HG03064 (cell line): ENCODE results near the gene ENDOU.
A peak's percentile ranks its signal among the peaks of the same experiment; 100 is the strongest.

ENCODE experiments used
- ATAC-seq: cut with Tn5 transposase; IDR thresholded peaks from one replicate; pipeline ENCODE4 v1.9.1; 2021; ENCODE audit warnings: low read depth; ENCODE audit not compliant: unreplicated experiment

The ENDOU gene

DNA sequence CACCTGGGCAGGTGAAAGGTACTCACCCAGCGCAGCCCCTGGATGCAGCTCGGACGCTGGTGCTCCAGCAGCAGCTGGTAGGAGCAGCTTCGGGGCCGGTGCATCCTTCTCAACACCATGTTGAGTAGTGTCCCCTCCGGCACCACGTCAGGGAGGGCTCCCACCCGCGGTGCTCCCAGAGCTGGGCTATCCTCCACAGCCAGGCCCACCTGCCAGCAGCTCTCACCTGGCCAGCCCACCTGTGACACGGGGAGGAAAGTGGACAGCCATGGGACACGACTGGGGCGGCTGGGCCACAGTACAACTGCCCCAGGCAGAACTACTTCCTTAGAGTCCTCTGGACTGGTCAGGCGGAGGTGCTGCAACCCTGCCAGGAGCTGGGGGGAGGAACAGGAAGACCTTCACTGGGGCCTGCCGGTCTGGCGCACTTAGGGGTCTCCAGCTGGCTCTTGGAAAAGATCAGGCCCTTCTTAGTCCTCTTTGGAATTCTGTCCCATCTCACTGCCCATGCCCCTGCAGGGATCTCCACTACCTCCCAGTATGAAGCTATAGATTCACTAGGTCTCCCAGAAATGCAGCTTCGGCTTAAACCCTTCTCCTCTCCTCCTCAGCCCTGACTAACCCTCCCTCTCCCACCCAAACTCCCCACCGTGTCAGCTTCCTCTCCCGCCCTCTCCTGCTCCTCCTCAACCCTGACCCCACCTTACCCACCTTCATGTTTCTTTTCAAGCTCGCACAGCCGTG is 32.7 kb upstream of the ENDOU start:
- ATAC-seq: no peak

GRCh38 chr12:47757364-47757839 is 32.1 kb upstream of the ENDOU start:
- ATAC-seq: no peak

- ATAC-seq: peak; percentile 63
Measured at GRCh38 chr12:47755655-47756562, 30.6 kb upstream of the ENDOU start.

GRCh38 chr12:47754881-47755280 is 29.6 kb upstream of the ENDOU start:
- peak; percentile 28 for ATAC-seq

- ATAC-seq: no peak
Measured at GRCh38 chr12:47754126-47754525, 28.8 kb upstream of the ENDOU start.

GRCh38 chr12:47753021-47754001 is 28.0 kb upstream of the ENDOU start:
- no peak for ATAC-seq

- no peak for ATAC-seq
Measured at GRCh38 chr12:47752552-47752951, 27.3 kb upstream of the ENDOU start.

GRCh38 chr12:47752121-47752520 is 26.8 kb upstream of the ENDOU start:
- no peak for ATAC-seq

DNA sequence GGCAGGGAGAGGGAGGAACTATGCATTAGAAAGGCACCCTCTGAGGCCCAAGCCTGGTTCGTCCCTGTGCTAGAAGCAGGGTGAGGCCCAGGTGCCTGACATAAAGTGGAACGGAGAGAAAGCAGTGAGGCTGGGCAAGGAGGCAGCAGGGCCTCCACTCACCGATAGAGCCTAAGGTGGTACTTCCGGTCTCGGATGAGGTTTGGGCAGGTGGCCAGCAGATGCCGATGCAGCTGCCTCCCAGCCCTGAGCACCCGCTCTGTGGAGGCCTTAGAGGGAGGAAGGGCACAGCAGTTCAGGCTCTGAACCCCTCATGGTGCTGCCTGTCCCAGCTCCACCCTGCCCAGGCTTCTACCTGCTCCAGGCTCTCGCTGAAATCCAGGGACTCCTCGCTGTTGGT is 26.3 kb upstream of the ENDOU start:
- ATAC-seq: no peak

DNA sequence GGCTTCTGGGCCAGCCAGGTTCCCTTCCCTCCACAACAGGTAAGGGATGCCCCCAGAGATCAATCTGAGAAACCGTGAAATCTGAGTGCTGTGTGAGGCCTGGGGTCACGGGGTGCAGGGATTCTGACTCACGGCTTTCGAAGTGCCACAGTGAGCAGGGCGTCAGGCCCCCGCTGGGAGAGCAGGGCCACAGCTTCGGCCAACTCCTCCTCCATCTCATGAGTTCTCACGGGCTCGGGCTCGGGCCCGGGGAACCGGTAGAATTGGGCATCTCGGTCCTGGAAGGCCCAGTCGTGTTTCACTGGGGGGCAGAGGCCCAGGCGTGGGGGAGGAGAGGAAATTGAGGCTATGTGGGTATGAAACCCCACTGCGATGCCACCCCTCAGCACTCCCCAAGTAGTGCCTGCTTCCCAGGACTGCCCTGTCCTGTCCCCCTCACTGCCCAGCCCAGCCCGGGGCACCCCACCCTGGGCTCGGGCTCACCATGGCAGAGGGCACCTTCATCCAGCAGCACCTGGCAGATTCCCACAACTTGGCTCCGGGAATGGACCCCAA is 25.7 kb upstream of the ENDOU start:
- ATAC-seq: no peak

GRCh38 chr12:47750229-47750798 is 25.0 kb upstream of the ENDOU start:
- ATAC-seq: no peak

DNA sequence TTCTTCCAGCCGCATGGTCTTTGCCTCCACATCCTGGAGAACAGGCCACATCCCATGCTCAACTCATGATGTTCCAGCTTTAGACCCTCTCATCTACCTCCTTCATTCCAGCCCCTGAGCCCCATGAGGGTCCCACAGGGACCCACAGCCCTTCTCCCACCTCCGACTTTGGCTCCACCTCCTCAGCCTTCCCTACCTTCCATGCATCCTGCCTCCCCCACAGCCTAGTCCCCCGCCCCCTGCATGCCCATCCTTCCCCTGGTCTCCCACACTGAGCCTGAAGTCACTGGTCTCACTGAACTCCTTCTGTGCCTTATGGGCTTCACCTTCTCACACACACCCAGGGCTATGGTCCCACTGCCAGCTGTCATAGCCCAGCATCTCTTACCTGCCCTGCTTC is 23.6 kb upstream of the ENDOU start:
- ATAC-seq: no peak

GRCh38 chr12:47748507-47748828 is 23.2 kb upstream of the ENDOU start:
- ATAC-seq: no peak

- ATAC-seq: no peak
Measured at GRCh38 chr12:47747596-47748506, 22.6 kb upstream of the ENDOU start.

DNA sequence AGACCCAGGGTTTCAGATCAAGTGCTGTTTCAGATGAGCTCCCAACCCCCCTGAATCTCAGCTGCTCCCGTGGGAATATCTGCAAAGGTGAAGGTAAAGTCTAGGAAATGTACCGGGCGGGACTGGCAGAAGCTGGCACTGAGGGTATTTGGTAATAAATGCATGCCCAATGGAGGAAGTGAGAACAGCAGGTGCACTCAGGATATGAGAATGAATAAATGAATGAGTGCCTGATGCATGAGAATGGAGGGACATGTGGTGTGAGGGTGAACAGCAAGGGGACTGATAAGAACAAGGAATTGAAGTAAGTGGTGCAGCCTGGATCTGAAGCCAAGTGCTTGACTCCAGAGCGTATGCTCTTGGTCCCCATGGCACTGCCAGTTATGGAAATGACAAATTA is 21.8 kb upstream of the ENDOU start:
- no peak for ATAC-seq

DNA sequence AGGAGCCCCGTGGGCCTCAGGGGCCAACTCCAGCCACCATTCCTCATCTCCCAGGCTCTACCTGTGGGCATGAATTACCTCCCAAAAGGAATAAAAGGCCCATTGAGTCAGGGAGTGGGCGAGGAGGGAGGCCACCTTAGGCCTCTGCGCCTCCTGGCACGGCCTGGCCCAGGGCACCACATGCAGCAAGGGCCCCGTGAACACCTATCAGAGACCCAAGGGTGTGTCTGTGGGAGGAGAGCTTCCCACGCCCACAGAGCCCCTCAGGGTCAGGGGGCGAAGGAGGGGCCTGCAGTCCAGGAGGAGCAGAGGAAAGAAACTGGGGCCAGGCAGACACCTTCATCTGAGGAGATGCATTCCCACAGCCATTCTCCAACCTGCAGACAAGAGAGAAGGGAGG is 21.2 kb upstream of the ENDOU start:
- ATAC-seq: no peak

DNA sequence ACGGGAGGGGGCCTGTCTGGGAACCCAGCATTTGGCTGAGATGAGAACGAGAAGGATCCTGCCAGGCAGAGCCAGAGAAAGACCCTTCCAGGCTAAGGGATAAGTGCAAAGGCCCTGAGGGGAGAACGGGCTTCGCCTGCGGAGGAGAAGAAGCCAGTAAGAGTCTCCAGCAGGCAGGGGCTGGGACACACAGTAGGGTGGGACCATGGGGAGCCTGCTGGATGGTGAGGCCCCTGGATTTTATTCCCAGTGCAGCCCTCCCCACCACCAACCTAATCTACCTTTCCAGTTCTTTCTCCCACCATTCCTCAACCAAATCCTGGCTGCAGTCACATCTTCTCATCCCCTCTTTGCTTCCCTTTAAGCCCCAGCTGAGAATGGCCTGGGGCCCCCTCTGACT is 20.8 kb upstream of the ENDOU start:
- ATAC-seq: no peak

- no peak for ATAC-seq
Measured at GRCh38 chr12:47745485-47746041, 20.3 kb upstream of the ENDOU start.
